Thoracic aorta (tissue), 2 donors: Measurements from ENCODE around the gene LAGE3. TPM values are rescaled to one million over a fixed set of nuclear protein-coding genes. Genes with fewer than 3 reads are reported as not detected.

Experiments
- ATAC-seq: fragments of 150-250 bp; one replicate; pipeline ENCODE4 v1.8.0; 2017; ENCODE audit warnings: low read depth; ENCODE audit not compliant: insufficient number of reproducible peaks, low FRiP score
- DNase-seq: peaks from one replicate; pipeline ENCODE4 v3.0.0-alpha.2; 2020; ENCODE audit warnings: low spot score
- H3K27ac ChIP-seq, 2 donors: fragments of 200-600 bp; sonication (generic); 1 replicate in 1 of 2; 2 replicates in 1 of 2; pipeline ENCODE4 v1.5.1; 2016; ENCODE audit warnings: mild to moderate bottlenecking in 2 of 2, moderate library complexity in 2 of 2
- H3K27me3 ChIP-seq: fragments of 200-600 bp; sonication (generic); replicated peaks from 2 replicates; pipeline ENCODE4 v1.6.0; 2016; ENCODE audit warnings: mild to moderate bottlenecking; ENCODE audit not compliant: insufficient read depth
- H3K36me3 ChIP-seq: fragments of 200-600 bp; sonication (generic); one replicate; pipeline ENCODE4 v1.5.1; 2016
- H3K4me1 ChIP-seq, 2 donors: fragments of 200-600 bp; sonication (generic); 1 replicate in 1 of 2; 2 replicates in 1 of 2; pipeline versions ENCODE4 v1.5.1 to v1.6.0; 2016; ENCODE audit warnings: low read depth in 2 of 2, mild to moderate bottlenecking in 1 of 2; ENCODE audit not compliant: control insufficient read depth in 1 of 2
- H3K4me3 ChIP-seq: fragments of 200-600 bp; sonication (generic); 2 replicates; pipeline ENCODE4 v1.5.1; 2016; ENCODE audit warnings: mild to moderate bottlenecking
- H3K9me3 ChIP-seq: fragments of 200-600 bp; sonication (generic); 2 replicates; pipeline ENCODE4 v1.5.1; 2016
- CTCF ChIP-seq: fragments of 200-600 bp; sonication (generic); IDR thresholded peaks from one replicate; pipeline ENCODE4 v1.5.1; 2019; ENCODE audit warnings: antibody characterized with exemption
- total RNA-seq, 2 donors: library from RNA; depleted of rRNA; stranded (reverse); fragments of >200 nt; gene quantifications; one replicate each; pipeline versions ENCODE4 v1.1.0 to v1.2.3, GENCODE V29; 2016

Gene LAGE3
- total RNA-seq, 2 donors from 2014 or later: 2.1 to 8.9 TPM

GRCh38 chrX:154513716-154514115 lies 34.6 kb upstream of the LAGE3 start:
- Histone ChIP-seq H3K27me3 (no peaks in the 10 kb centered on the region), H3K4me3 (no peak overlapping the region), H3K27ac (no peak overlapping the region), H3K9me3 (no peaks in the 10 kb centered on the region), H3K4me1 (peaks cover 3 to 13% of the 10 kb centered on the region in 2 donors), H3K36me3 (no peaks in the 10 kb centered on the region)
- TF ChIP-seq CTCF: no peak
- ATAC-seq (no peak), DNase-seq (no peak)

GRCh38 chrX:154512879-154513553 lies 33.9 kb upstream of the LAGE3 start:
- ATAC-seq: no peak
- DNase-seq: no peak
- Histone ChIP-seq H3K36me3 (no peaks in the 10 kb centered on the region), H3K27ac (no peak overlapping the region), H3K4me1 (peaks cover 3 to 13% of the 10 kb centered on the region in 2 donors), H3K4me3 (no peak overlapping the region), H3K27me3 (no peaks in the 10 kb centered on the region), H3K9me3 (no peaks in the 10 kb centered on the region)
- TF ChIP-seq CTCF: no peak

GRCh38 chrX:154511761-154512160 lies 32.7 kb upstream of the LAGE3 start:
- DNase-seq: no peak
- H3K9me3 ChIP-seq: no peaks in the 10 kb centered on the region

GRCh38 chrX:154509455-154509854 lies 30.4 kb upstream of the LAGE3 start:
- H3K4me1 ChIP-seq: no peaks in the 10 kb centered on the region
- no peak overlapping the region for H3K4me3 ChIP-seq
- H3K27ac ChIP-seq: no peak overlapping the region
- no peak for ATAC-seq
- H3K27me3 ChIP-seq: no peaks in the 10 kb centered on the region
- H3K9me3 ChIP-seq: no peaks in the 10 kb centered on the region
- DNase-seq: no peak
- H3K36me3 ChIP-seq: peaks cover 3% of the 10 kb centered on the region
- TF ChIP-seq CTCF: no peak

More at GRCh38 chrX:154511761-154512160, 32.7 kb upstream of the LAGE3 start:
- ATAC-seq: no peak
- Histone ChIP-seq H3K27me3 (no peaks in the 10 kb centered on the region), H3K4me3 (no peak overlapping the region), H3K27ac (no peak overlapping the region), H3K36me3 (peaks cover 3% of the 10 kb centered on the region), H3K4me1 (peaks cover 3 to 6% of the 10 kb centered on the region in 2 donors)
- TF ChIP-seq CTCF: no peak

GRCh38 chrX:154508384-154508745 lies 29.3 kb upstream of the LAGE3 start:
- DNase-seq: no peak
- no peak overlapping the region for H3K27ac ChIP-seq
- peaks cover 3% of the 10 kb centered on the region for H3K36me3 ChIP-seq
- H3K27me3 ChIP-seq: no peaks in the 10 kb centered on the region
- H3K9me3 ChIP-seq: no peaks in the 10 kb centered on the region
- TF ChIP-seq CTCF: no peak
- ATAC-seq: no peak
- no peak overlapping the region for H3K4me3 ChIP-seq
- no peaks in the 10 kb centered on the region for H3K4me1 ChIP-seq
